B cell (primary cell): ENCODE data around the gene HEPN1. TPM values are rescaled to one million over a fixed set of nuclear protein-coding genes. Genes with fewer than 3 reads are reported as not detected.

Source experiments
- ATAC-seq: fragments of 200-7000 bp; cut with Tn5 transposase; one replicate; pipeline ENCODE4 v1.10.0; 2021; ENCODE audit warnings: low read depth, mild to moderate bottlenecking, moderate number of reproducible peaks, moderate library complexity
- CTCF ChIA-PET: fragments of 350-600 bp; sonication (Branson Sonifier 250); formaldehyde crosslinking; loops from one replicate; lab custom pipeline; 2021; ENCODE audit warnings: antibody characterized with exemption, inconsistent platforms; lab: Charles Lee
- POLR2A ChIA-PET: fragments of 350-600 bp; sonication (Branson Sonifier 250); formaldehyde crosslinking; loops from one replicate; lab custom pipeline; 2021; ENCODE audit warnings: antibody characterized with exemption; lab: Charles Lee
- DNase-seq: peaks from one replicate; pipeline ENCODE4 v3.0.0; 2013
- H2AFZ ChIP-seq: 2 replicates; pipeline ENCODE4 v1.6.1; 2012; ENCODE audit warnings: mild to moderate bottlenecking, low read depth, low read length; ENCODE audit not compliant: insufficient read depth, poor library complexity, severe bottlenecking
- H3K27ac ChIP-seq, 2 donors: 1 replicate in 1 of 2; 2 replicates in 1 of 2; pipeline ENCODE4 v1.5.1; 2012 to 2013; ENCODE audit warnings: low read length in 2 of 2, mild to moderate bottlenecking in 2 of 2, moderate library complexity in 1 of 2
- H3K27me3 ChIP-seq, 4 experiments: fragments of 200-600 bp in 1 of 4; sonication (generic) in 1 of 4; replicated peaks in 1 of 4; 1 replicate in 2 of 4; 2 replicates in 2 of 4; pipeline versions ENCODE4 v1.6.1 to v1.7.0; 2013 to 2016; ENCODE audit warnings: low read length in 3 of 4, mild to moderate bottlenecking in 2 of 4, mixed read lengths in 1 of 4, moderate library complexity in 1 of 4; ENCODE audit not compliant: insufficient read depth in 4 of 4, control insufficient read depth in 3 of 4; ENCODE audit errors: control extremely low read depth in 1 of 4
- H3K36me3 ChIP-seq, 2 experiments: replicated peaks in 1 of 2; 1 replicate in 1 of 2; 2 replicates in 1 of 2; pipeline versions ENCODE4 v1.6.1 to v1.7.1; 2013; ENCODE audit warnings: low read length in 1 of 2; ENCODE audit not compliant: insufficient read depth in 2 of 2, control insufficient read depth in 1 of 2; ENCODE audit errors: control extremely low read depth in 1 of 2, extremely low read depth in 1 of 2
- H3K4me1 ChIP-seq, 2 donors: fragments of 200-600 bp in 1 of 2; sonication (generic) in 1 of 2; 1 replicate in 1 of 2; 2 replicates in 1 of 2; pipeline versions ENCODE4 v1.5.1 to v1.6.1; 2013 to 2017; ENCODE audit warnings: low read length in 2 of 2; ENCODE audit not compliant: control insufficient read depth in 2 of 2, insufficient read depth in 2 of 2
- H3K4me2 ChIP-seq: replicated peaks from 2 replicates; pipeline ENCODE3; 2012; ENCODE audit warnings: mild to moderate bottlenecking, low read depth, low read length; ENCODE audit not compliant: poor library complexity, severe bottlenecking
- H3K4me3 ChIP-seq, 5 experiments: fragments of 200-600 bp in 1 of 5; sonication (generic) in 1 of 5; 1 replicate in 3 of 5; 2 replicates in 2 of 5; pipeline versions ENCODE4 v1.5.1 to v1.7.0; 2011 to 2016; ENCODE audit warnings: low read length in 4 of 5, mild to moderate bottlenecking in 4 of 5, low read depth in 2 of 5, control low read depth in 1 of 5, moderate library complexity in 1 of 5; ENCODE audit not compliant: insufficient read depth in 1 of 5; ENCODE audit errors: control extremely low read depth in 1 of 5, extremely low read depth in 1 of 5
- H3K79me2 ChIP-seq: fragments of 200-600 bp; sonication (generic); one replicate; pipeline ENCODE4 v1.6.0; 2016; ENCODE audit warnings: low read length; ENCODE audit not compliant: control insufficient read depth, insufficient read depth
- H3K9ac ChIP-seq: fragments of 200-600 bp; sonication (generic); 2 replicates; pipeline ENCODE4 v1.6.1; 2017; ENCODE audit warnings: mild to moderate bottlenecking, low read length, moderate library complexity
- H3K9me3 ChIP-seq, 3 donors: one replicate each; pipeline versions ENCODE4 v1.6.1 to v1.7.1; 2013; ENCODE audit warnings: low read length in 2 of 3; ENCODE audit not compliant: control insufficient read depth in 2 of 3, insufficient read depth in 1 of 3; ENCODE audit errors: control extremely low read depth in 1 of 3
- H4K20me1 ChIP-seq: 2 replicates; pipeline ENCODE4 v1.6.0; 2012; ENCODE audit warnings: mild to moderate bottlenecking, low read length; ENCODE audit not compliant: insufficient read depth, control insufficient read depth, poor library complexity, severe bottlenecking
- H3K27ac Mint-ChIP-seq: one replicate; pipeline ENCODE4 v1.8.0; 2021; ENCODE audit warnings: mixed read lengths
- H3K27me3 Mint-ChIP-seq: one replicate; pipeline ENCODE4 v1.8.0; 2021; ENCODE audit warnings: mixed read lengths
- H3K4me1 Mint-ChIP-seq: one replicate; pipeline ENCODE4 v1.8.0; 2021; ENCODE audit warnings: mixed read lengths
- H3K4me3 Mint-ChIP-seq: one replicate; pipeline ENCODE4 v1.8.0; 2021; ENCODE audit warnings: mixed read lengths
- H3K9me3 Mint-ChIP-seq: one replicate; pipeline ENCODE4 v1.8.0; 2022; ENCODE audit warnings: mixed read lengths; ENCODE audit not compliant: insufficient read depth
- EZH2 ChIP-seq: IDR thresholded peaks from 2 replicates; pipeline ENCODE4 v1.6.1; 2012; ENCODE audit warnings: borderline replicate concordance, low read depth, mild to moderate bottlenecking, moderate library complexity, low read length; ENCODE audit not compliant: insufficient read depth, poor library complexity, severe bottlenecking
- WGBS: methylation state at CpG from one replicate; pipeline ENCODE4 v1.1.5; 2013; ENCODE audit warnings: missing lambda C conversion rate; ENCODE audit not compliant: insufficient coverage; 5-methylcytosine and 5-hydroxymethylcytosine counted together
- intact Hi-C: fragments of 100-400 bp; cut with micrococcal nuclease; formaldehyde crosslinking; loops from one replicate; pipeline ENCODE4 v1.10.0; 2022
- polyA plus RNA-seq: library from polyadenylated mRNA; depleted of rRNA; stranded (reverse); fragments of >200 nt; gene quantifications from 2 replicates; pipeline ENCODE4 v1.2.3, GENCODE V29; 2012
- total RNA-seq, 2 donors: library from RNA; stranded (reverse); fragments of 120-200 nt in 1 of 2; gene quantifications; 1 replicate in 1 of 2; 2 replicates in 1 of 2; pipeline versions ENCODE4 v1.2.3 to v1.2.4, GENCODE V29; 2013 to 2022
- TF ChIP-seq, protein P1 (sequence below): fragments of 200-600 bp; IDR thresholded peaks from one replicate; pipeline ENCODE4 v1.8.0; 2022; ENCODE audit warnings: antibody characterized with exemption, mild to moderate bottlenecking

The HEPN1 gene
- total and polyA plus RNA-seq, 2 donors (not counting 1 experiment from before 2014, with no cell fraction given): not detected

DNA sequence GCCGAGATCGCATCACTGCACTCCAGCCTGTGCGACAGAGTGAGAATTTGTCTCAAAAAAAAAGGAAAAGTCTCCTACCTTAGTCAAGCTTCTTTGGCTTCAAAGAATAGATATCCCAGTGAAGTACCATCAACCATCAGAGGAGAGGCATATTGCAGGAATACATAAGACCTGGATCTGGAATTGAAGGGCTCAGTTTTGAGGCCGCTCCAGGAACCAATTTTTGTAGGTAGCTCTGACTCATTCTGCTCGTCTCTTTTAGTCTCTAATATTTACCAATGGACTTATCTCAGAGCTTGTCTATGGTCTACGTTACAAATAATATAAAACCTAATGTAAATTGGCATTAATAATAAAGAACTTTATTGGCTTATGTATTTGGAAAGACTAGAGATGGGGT lies 26.8 kb downstream of the HEPN1 start:
- DNase-seq (no peak), ATAC-seq (no peak)
- Histone ChIP-seq H3K79me2 (no peaks in the 10 kb centered on the region), H4K20me1 (no peaks in the 10 kb centered on the region), H3K4me1 (no peaks in the 10 kb centered on the region), H2AFZ (no peak overlapping the region), H3K36me3 (no peaks in the 10 kb centered on the region), H3K27ac (no peak overlapping the region), H3K9ac (no peak overlapping the region), H3K9me3 (peaks cover 0 to 6% (median 3%) of the 10 kb centered on the region in 3 donors), H3K4me3 (no peak overlapping the region), H3K4me2 (no peak overlapping the region), H3K27me3 (peaks cover 0 to 11% (median 9%) of the 10 kb centered on the region in 4 experiments)
- Mint-ChIP-seq H3K9me3 (peaks cover 6% of the 10 kb centered on the region), H3K27me3 (peaks cover 30% of the 10 kb centered on the region), H3K4me1 (no peaks in the 10 kb centered on the region), H3K27ac (no peak overlapping the region), H3K4me3 (no peak overlapping the region)
- WGBS: no CpG with 5 or more reads among the region's 6 CpGs
- intact Hi-C loops: no loop called here
- ChIA-PET POLR2A (no interaction called here), CTCF (no interaction called here)
- TF ChIP-seq, protein P1, sequence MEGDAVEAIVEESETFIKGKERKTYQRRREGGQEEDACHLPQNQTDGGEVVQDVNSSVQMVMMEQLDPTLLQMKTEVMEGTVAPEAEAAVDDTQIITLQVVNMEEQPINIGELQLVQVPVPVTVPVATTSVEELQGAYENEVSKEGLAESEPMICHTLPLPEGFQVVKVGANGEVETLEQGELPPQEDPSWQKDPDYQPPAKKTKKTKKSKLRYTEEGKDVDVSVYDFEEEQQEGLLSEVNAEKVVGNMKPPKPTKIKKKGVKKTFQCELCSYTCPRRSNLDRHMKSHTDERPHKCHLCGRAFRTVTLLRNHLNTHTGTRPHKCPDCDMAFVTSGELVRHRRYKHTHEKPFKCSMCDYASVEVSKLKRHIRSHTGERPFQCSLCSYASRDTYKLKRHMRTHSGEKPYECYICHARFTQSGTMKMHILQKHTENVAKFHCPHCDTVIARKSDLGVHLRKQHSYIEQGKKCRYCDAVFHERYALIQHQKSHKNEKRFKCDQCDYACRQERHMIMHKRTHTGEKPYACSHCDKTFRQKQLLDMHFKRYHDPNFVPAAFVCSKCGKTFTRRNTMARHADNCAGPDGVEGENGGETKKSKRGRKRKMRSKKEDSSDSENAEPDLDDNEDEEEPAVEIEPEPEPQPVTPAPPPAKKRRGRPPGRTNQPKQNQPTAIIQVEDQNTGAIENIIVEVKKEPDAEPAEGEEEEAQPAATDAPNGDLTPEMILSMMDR: no peak
- TF ChIP-seq EZH2: no peak

GRCh38 chr11:124946735-124947141 lies 27.7 kb downstream of the HEPN1 start:
- TF ChIP-seq, protein P1: no peak
- no peak for TF ChIP-seq EZH2
- H3K4me1 ChIP-seq: no peaks in the 10 kb centered on the region
- ChIA-PET CTCF (no interaction called here), POLR2A (no interaction called here)
- peaks cover 0 to 11% (median 9%) of the 10 kb centered on the region in 4 experiments for H3K27me3 ChIP-seq
- Mint-ChIP-seq H3K27me3 (peaks cover 26% of the 10 kb centered on the region), H3K9me3 (peaks cover 6% of the 10 kb centered on the region), H3K4me1 (no peaks in the 10 kb centered on the region), H3K27ac (no peak overlapping the region), H3K4me3 (no peak overlapping the region)
- H3K4me3 ChIP-seq: no peak overlapping the region
- H3K9ac ChIP-seq: no peak overlapping the region
- no peaks in the 10 kb centered on the region for H3K79me2 ChIP-seq
- H3K9me3 ChIP-seq: peaks cover 0 to 6% (median 3%) of the 10 kb centered on the region in 3 donors
- DNase-seq (no peak), ATAC-seq (no peak)
- H2AFZ ChIP-seq: no peak overlapping the region
- intact Hi-C loops: no loop called here
- H4K20me1 ChIP-seq: no peaks in the 10 kb centered on the region
- H3K36me3 ChIP-seq: no peaks in the 10 kb centered on the region
- no peak overlapping the region for H3K4me2 ChIP-seq
- no peak overlapping the region for H3K27ac ChIP-seq
- 50% methylated on average over 2 of the region's 2 CpGs for WGBS
